Type B pancreatic cell (in vitro differentiated cells): ENCODE measurements around the gene STAT6. TPM values are rescaled to one million over a fixed set of nuclear protein-coding genes. Genes with fewer than 3 reads are reported as not detected.

Experiments used
- DNase-seq: peaks from one replicate; pipeline ENCODE4 v3.0.0; 2021; ENCODE audit warnings: mixed read lengths; ENCODE audit not compliant: unreplicated experiment; ENCODE audit errors: extremely low spot score
- H3K27ac Mint-ChIP-seq: 2 replicates; pipeline ENCODE4 v1.8.0; 2021; ENCODE audit warnings: mild to moderate bottlenecking, mixed read lengths
- H3K27me3 Mint-ChIP-seq: 2 replicates; pipeline ENCODE4 v1.8.0; 2021; ENCODE audit warnings: mixed read lengths
- H3K36me3 Mint-ChIP-seq: 2 replicates; pipeline ENCODE4 v1.8.0; 2021; ENCODE audit warnings: mixed read lengths
- H3K4me1 Mint-ChIP-seq: one replicate; pipeline ENCODE4 v1.8.0; 2021; ENCODE audit warnings: mixed read lengths; ENCODE audit not compliant: unreplicated experiment
- H3K4me3 Mint-ChIP-seq: 2 replicates; pipeline ENCODE4 v1.8.0; 2021; ENCODE audit warnings: mild to moderate bottlenecking, mixed read lengths
- H3K9me3 Mint-ChIP-seq: 2 replicates; pipeline ENCODE4 v1.8.0; 2021; ENCODE audit warnings: mixed read lengths
- total RNA-seq: library from RNA; stranded (reverse); gene quantifications from 2 replicates; pipeline ENCODE4 v1.2.1, GENCODE V29; 2021; ENCODE audit warnings: low replicate concordance
- TF ChIP-seq, protein P1 (sequence below): fragments of 200-600 bp; sonication (generic); conservative IDR thresholded peaks from 2 replicates; pipeline ENCODE4 v1.5.0; 2021; ENCODE audit warnings: antibody characterized with exemption, mild to moderate bottlenecking

STAT6 gene
- total RNA-seq, 1 donor from 2014 or later, result 83.4 TPM

DNA sequence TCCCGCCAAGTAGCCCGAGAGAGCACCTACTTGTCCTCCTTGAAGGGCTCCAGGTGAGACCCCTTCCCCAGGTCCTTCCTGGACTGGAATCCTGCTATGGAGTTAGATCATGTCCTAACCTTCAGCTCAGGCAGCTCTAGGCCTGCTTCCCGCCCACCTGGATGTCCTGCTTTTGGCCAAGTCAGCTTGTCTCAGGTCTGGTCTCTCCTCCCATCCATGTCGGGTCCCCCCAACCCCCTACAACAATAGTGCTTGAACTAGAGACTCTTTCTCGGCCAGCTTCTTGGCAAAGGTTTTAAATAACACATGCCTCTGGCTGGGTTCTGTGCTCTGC lies 18.7 kb downstream of the STAT6 start:
- H3K36me3 Mint-ChIP-seq, result peaks cover 19% of the 10 kb centered on the region
- H3K27ac Mint-ChIP-seq, result peak overlapping the region; percentile 67
- peak overlapping the region; percentile 83 for H3K4me3 Mint-ChIP-seq
- no peaks in the 10 kb centered on the region for H3K9me3 Mint-ChIP-seq
- DNase-seq, result no peak
- TF ChIP-seq, protein P1, sequence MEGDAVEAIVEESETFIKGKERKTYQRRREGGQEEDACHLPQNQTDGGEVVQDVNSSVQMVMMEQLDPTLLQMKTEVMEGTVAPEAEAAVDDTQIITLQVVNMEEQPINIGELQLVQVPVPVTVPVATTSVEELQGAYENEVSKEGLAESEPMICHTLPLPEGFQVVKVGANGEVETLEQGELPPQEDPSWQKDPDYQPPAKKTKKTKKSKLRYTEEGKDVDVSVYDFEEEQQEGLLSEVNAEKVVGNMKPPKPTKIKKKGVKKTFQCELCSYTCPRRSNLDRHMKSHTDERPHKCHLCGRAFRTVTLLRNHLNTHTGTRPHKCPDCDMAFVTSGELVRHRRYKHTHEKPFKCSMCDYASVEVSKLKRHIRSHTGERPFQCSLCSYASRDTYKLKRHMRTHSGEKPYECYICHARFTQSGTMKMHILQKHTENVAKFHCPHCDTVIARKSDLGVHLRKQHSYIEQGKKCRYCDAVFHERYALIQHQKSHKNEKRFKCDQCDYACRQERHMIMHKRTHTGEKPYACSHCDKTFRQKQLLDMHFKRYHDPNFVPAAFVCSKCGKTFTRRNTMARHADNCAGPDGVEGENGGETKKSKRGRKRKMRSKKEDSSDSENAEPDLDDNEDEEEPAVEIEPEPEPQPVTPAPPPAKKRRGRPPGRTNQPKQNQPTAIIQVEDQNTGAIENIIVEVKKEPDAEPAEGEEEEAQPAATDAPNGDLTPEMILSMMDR, result no peak
- H3K4me1 Mint-ChIP-seq, result peaks cover 35% of the 10 kb centered on the region
- no peaks in the 10 kb centered on the region for H3K27me3 Mint-ChIP-seq

DNA sequence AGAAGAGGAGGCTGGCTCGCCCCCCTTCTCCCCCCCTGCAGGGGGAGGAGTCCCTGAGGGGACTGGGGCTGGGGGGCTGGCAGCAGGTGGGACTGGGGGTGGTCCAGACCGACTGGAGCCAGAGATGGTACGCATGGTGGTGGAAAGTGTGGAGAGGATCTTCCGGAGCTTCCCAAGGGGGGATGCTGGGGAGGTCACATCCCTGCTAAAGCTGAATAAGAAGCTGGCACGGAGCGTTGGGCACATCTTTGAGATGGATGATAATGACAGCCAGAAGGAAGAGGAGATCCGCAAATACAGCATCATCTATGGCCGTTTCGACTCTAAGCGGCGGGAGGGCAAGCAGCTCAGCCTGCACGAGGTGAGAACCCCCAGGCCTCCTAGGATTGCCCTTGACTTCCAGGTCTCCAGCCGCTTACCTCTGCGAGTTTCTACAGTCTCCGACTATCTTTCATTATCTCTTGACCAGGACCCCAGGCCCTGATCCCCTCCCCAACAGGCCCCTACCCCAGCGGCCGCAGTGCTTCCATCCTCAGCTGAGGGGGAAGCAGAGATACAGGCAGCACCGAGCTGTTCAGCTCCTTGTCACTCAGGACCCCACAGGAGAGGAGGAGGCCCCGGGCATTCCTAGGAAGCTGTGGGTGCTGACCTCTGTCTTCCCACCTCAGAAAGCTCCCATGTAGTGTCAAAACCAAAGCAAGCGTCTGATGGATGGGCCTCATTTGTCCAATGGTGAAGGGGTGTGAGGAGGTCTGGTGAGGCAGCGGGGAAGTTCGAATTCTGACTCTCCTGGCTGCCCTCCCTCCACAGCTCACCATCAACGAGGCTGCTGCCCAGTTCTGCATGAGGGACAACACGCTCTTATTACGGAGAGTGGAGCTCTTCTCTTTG lies 19.3 kb downstream of the STAT6 start:
- DNase-seq, result no peak
- peaks cover 19% of the 10 kb centered on the region for H3K36me3 Mint-ChIP-seq
- no peaks in the 10 kb centered on the region for H3K9me3 Mint-ChIP-seq
- peak overlapping the region; percentile 83 for H3K4me3 Mint-ChIP-seq
- TF ChIP-seq, protein P1, result no peak
- no peaks in the 10 kb centered on the region for H3K27me3 Mint-ChIP-seq
- peaks cover 36% of the 10 kb centered on the region for H3K4me1 Mint-ChIP-seq
- H3K27ac Mint-ChIP-seq, result peak overlapping the region; percentile 67

DNA sequence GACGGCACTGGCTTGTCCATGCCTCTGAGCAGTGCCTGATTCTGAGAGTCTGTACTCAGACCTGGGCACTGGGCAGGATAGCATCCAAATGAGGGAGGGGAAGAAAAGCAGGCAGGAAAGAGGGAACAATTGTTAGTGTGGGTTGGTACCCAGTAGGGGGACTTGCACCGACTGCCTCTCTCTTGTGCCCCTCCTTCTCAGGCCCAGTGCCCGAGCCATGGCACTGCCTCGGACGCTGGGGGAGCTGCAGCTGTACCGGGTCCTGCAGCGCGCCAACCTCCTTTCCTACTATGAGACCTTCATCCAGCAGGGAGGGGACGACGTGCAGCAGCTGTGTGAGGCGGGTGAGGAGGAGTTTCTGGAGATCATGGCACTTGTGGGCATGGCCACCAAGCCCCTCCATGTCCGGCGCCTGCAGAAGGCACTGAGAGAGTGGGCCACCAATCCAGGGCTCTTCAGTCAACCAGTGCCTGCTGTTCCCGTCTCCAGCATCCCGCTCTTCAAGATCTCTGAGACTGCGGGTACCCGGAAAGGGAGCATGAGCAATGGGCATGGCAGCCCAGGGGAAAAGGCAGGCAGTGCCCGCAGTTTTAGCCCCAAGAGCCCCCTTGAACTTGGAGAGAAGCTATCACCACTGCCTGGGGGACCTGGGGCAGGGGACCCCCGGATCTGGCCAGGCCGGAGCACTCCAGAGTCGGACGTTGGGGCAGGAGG lies 20.1 kb downstream of the STAT6 start:
- DNase-seq, result no peak
- H3K27ac Mint-ChIP-seq, result peak overlapping the region; percentile 80
- peak overlapping the region; percentile 98 for H3K4me3 Mint-ChIP-seq
- H3K27me3 Mint-ChIP-seq, result no peaks in the 10 kb centered on the region
- H3K4me1 Mint-ChIP-seq, result peaks cover 40% of the 10 kb centered on the region
- H3K36me3 Mint-ChIP-seq, result peaks cover 11% of the 10 kb centered on the region
- no peaks in the 10 kb centered on the region for H3K9me3 Mint-ChIP-seq
- TF ChIP-seq, protein P1, result no peak

DNA sequence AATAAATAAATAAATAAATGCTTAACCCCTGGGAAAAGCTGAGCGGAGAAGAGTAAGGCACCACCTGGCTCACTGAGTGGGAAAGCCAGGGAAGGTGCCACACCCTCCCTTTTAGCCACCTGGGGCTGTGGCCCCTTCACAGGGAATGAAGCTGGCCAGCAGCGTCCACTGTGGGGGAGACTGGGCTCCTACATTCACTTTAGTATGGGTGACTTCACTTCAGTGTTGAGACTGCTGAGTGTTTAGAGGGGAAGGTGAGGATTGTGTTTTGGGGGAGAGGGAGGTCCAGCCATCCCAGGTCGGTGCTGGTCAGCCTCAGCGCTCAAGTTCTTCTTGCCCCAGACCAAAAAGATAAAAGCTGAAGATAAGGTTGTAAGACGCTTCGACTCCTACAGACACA lies 20.7 kb downstream of the STAT6 start:
- Mint-ChIP-seq H3K27ac (peak overlapping the region; percentile 80), H3K4me3 (peak overlapping the region; percentile 98), H3K27me3 (no peaks in the 10 kb centered on the region), H3K36me3 (peaks cover 7% of the 10 kb centered on the region), H3K9me3 (no peaks in the 10 kb centered on the region), H3K4me1 (peaks cover 41% of the 10 kb centered on the region)
- no peak for DNase-seq
- TF ChIP-seq, protein P1, result no peak

DNA sequence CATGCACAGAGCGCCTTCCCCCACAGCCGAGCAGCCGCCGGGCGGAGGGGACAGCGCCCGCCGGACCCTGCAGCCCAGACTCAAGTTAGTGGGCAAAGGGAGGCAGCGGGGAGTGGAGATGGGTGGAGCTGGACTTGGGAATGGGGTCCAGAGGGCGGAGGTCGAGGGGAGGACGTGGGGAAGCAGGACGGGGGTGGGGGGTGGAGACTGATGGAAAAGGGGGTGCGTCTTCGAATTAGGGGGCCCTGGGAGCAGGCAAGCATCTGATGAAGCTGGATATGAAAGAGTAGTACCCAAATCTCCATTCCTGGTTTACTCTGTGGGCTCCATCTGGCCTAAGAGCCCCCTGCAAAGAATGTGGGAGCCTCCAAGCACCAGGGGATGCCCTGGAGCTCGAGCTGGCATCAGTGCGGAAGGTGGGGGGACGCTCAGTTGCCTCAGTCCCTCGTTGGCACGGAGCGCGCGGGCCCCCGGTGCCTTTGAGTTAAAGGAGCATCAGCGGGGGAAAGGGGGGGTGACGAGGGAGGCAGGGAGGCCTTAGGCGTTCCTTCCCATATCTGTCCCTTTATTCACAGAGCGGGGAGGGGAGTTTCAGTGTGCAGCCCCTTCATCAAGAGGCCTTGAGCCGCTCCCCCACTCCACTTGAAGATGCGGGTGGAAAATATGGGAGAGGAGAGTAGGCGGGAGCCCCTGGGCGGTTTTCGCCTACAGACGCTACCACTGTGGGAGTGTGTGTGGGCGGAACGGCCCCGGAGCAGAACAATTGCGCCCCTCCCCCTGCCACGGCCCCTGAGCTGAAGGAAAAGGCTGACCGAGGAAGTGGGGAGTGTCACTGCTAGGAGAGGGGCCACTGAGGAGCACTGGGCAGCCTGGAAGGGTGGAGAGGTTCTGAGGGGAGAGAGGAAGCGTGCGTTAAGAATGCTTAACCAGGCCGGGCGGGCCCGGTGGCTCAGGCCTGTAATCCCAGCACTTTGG lies 21.6 kb downstream of the STAT6 start:
- H3K27me3 Mint-ChIP-seq, result no peaks in the 10 kb centered on the region
- TF ChIP-seq, protein P1, result no peak
- peaks cover 7% of the 10 kb centered on the region for H3K36me3 Mint-ChIP-seq
- peak overlapping the region; percentile 98 for H3K4me3 Mint-ChIP-seq
- peaks cover 47% of the 10 kb centered on the region for H3K4me1 Mint-ChIP-seq
- peak overlapping the region; percentile 93 for H3K27ac Mint-ChIP-seq
- DNase-seq, result peak; percentile 75
- no peaks in the 10 kb centered on the region for H3K9me3 Mint-ChIP-seq
